ENCODE measurements around the gene AGAP2. TPM values are rescaled to one million over a fixed set of nuclear protein-coding genes. Genes with fewer than 3 reads are reported as not detected.

Gene AGAP2
- total and polyA plus RNA-seq, 2 of the 8 experiments (the other 6 are each of a cell fraction or from before 2014, with no cell fraction given) = 1.5 TPM

- TF ChIP-seq, protein P1, sequence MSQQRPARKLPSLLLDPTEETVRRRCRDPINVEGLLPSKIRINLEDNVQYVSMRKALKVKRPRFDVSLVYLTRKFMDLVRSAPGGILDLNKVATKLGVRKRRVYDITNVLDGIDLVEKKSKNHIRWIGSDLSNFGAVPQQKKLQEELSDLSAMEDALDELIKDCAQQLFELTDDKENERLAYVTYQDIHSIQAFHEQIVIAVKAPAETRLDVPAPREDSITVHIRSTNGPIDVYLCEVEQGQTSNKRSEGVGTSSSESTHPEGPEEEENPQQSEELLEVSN (IDR thresholded peaks at IDR 0.05) = no peak
- TF ChIP-seq TBP (IDR thresholded peaks at IDR 0.05; ENCODE audit: low read depth, low read length) (no peak), RBBP5 (IDR thresholded peaks at IDR 0.05; ENCODE audit: borderline replicate concordance, low read depth, low read length) (no peak), TEAD4 (IDR thresholded peaks at IDR 0.05; ENCODE audit: low read depth, low read length) (no peak), RXRA (IDR thresholded peaks at IDR 0.05; ENCODE audit: insufficient read depth, low read depth, low read length) (no peak), SUZ12 (IDR thresholded peaks at IDR 0.05; ENCODE audit: low read length) (no peak)
Observed at GRCh38 chr12:57781801-57782200, 43.3 kb upstream of the AGAP2 start (continued).
